HG02973 (cell line): ENCODE data around the gene AKR7A2.
"Not testable (repeated sequence)": the region's sequence is repeated elsewhere in the genome, so short reads cannot be mapped to it uniquely, and the experiment has no call there.

Experiments used
- ATAC-seq: cut with Tn5 transposase; IDR thresholded peaks from one replicate; pipeline ENCODE4 v1.9.1; 2021; ENCODE audit warnings: moderate library complexity; ENCODE audit not compliant: unreplicated experiment

Gene AKR7A2

GRCh38 chr1:19268445-19268844, 43.5 kb downstream of the AKR7A2 start:
- ATAC-seq = no peak

- ATAC-seq = no peak
Observed at GRCh38 chr1:19262744-19263143, 49.2 kb downstream of the AKR7A2 start.

DNA sequence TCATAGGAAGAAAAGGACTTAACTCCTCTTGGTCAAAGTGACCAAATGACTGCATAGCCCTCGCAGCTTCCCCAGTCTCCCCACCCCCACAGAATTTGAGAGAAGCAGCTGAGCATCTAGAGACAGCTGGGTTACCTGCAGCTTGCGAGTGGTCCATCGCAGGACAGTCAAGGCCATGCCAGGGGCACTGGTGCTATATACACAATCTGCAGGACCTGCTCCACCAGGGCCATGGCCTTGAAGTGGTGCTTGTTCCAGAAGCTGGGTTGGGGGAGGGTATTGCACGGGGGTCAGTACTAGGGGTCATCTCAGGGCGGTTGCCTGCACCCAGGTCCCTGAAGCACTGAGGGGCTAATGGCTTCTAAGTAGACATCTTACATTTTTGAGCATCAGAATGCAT, 49.9 kb downstream of the AKR7A2 start:
- no peak for ATAC-seq

DNA sequence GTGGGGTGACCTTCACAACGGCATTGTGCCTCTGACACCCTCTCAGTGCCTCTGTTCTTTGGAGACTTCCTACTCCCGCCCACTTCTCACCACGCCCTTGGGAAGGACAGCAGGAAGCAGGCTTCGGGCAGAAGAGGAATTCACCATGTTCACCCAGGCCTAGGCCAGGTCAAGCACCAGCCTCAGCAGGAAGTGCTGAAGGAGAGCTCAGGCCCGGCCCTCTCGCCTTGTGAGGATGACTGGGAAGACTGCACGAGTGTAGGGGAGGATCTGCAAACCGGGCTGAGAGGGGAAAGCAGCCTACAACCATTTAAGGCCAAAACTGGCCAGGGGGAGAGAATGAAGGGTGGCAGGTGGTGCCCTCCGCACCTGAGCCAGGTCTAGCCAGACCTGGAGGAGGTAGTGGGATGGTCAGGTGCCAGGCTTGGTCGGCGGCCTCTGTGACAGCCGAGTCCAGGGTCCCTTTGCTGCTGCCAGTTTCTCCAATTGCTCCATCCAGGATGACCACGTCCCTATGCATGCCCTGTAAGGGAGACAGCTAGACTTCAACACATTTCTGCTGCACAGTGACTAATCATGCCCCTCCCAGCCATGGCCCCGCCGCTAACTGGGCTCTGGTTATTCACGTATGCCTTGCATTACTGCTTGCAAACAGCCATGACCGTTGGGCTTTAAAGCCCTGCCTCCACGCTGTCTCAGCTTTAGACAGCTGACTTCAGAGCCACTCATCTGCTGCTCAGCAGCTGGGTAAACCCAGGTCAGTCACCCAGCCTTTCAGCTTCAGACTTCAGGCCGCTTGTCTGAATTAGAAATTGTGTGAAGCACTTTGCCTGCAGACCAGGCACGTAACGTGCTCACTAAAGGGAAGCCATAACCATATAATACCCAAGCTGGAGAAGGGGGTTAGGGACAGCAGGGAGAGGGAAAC, 51.5 kb downstream of the AKR7A2 start:
- ATAC-seq = no peak

DNA sequence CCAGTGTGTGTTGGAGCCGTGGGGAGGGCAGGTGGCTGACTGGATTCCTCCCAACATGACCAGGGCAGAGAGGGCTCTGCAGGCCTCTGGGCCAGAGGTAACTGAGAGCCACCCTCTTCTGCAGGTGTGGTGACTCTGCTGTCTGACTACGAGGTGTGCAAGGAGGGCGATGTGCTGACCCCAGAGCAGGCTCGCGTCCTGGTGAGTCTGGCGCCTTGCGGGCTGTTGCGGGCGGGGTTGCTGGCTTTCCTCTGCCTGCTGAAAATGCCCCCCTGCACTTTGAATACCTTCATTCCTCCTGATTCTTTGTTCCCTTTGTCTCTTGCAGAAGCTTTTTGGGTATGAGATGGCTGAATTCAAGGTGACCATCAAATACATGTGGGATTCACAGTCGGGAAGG, 53.6 kb downstream of the AKR7A2 start:
- ATAC-seq = no peak

- ATAC-seq = no peak
Observed at GRCh38 chr1:19257178-19257914, 54.6 kb downstream of the AKR7A2 start.

GRCh38 chr1:19256301-19256700, 55.6 kb downstream of the AKR7A2 start:
- not testable (repeated sequence) for ATAC-seq

GRCh38 chr1:19255288-19255687, 56.7 kb downstream of the AKR7A2 start:
- ATAC-seq = no peak

DNA sequence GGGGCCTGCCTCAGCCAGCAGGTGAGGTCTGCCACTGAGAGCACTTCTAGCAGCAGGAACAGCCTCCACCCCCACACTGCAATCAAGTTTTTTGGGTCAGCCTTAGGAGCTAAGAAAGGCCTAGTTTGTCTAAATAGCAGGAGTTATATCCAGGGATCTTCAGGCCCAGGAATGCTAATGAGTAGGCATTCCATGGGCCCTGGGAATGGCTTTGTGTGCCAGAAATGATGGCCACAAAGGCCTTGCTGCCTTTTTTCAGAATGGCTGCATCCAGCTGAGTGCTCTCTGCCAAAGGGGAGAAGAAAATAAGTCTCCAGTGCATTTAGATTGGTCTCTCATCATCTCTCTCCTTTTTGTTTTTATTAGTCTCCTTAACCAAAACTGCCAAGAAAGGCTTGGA, 57.5 kb downstream of the AKR7A2 start:
- no peak for ATAC-seq
